H1 (cell line): ENCODE measurements around the gene UGT3A1.

Source experiments
- CTCF ChIP-seq, 3 experiments: IDR thresholded peaks; 1 replicate in 2 of 3; 2 replicates in 1 of 3; pipeline versions ENCODE4 v1.5.1 to v1.6.1; 2011; ENCODE audit warnings: low read length in 3 of 3, mild to moderate bottlenecking in 3 of 3, inconsistent platforms in 2 of 3, low read depth in 1 of 3, moderate library complexity in 1 of 3; ENCODE audit not compliant: insufficient read depth in 1 of 3; ENCODE audit errors: control extremely low read depth in 1 of 3
- ZNF274 ChIP-seq: IDR thresholded peaks from 2 replicates; pipeline ENCODE4 v1.7.0; 2012; ENCODE audit warnings: low read length, borderline replicate concordance; ENCODE audit errors: extremely low read depth

DNA sequence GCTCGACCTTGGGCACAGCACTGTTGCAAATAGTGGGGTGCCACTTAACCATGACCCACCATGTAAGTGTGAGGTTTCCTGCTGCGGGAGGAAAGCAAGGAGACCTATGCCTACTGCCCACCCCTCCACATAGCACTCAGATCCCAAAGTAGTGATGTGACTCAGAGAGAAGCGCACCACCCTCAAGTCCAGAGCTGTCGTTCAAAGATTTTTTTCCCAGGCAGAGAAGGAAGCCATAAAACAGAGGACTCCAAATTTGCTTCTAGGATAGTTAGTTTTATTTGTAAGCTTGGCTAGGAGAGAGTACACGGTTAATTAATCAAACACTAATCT is 19.3 kb downstream of the UGT3A1 start:
- TF ChIP-seq ZNF274, result no peak
- no peak for TF ChIP-seq CTCF (IDR thresholded peaks at IDR 0.05; ENCODE audit: control extremely low read depth in 1 of 3, insufficient read depth in 1 of 3, low read depth in 1 of 3, low read length in 3 of 3)
